Sigmoid colon (tissue), 4 donors: ENCODE data around the gene TSPAN17.

Source experiments
- CTCF ChIP-seq, 4 experiments: fragments of 450-650 bp in 3 of 4; fragments of 200-600 bp in 1 of 4; IDR thresholded peaks; one replicate each; pipeline ENCODE4 v1.5.1; 2016 to 2019; ENCODE audit warnings: antibody characterized with exemption in 4 of 4, mild to moderate bottlenecking in 3 of 4, moderate library complexity in 2 of 4
- EP300 ChIP-seq, 4 donors: sonication (generic); formaldehyde crosslinking; IDR thresholded peaks; one replicate each; pipeline ENCODE4 v1.6.1; 2017; ENCODE audit warnings: antibody characterized with exemption in 4 of 4

DNA sequence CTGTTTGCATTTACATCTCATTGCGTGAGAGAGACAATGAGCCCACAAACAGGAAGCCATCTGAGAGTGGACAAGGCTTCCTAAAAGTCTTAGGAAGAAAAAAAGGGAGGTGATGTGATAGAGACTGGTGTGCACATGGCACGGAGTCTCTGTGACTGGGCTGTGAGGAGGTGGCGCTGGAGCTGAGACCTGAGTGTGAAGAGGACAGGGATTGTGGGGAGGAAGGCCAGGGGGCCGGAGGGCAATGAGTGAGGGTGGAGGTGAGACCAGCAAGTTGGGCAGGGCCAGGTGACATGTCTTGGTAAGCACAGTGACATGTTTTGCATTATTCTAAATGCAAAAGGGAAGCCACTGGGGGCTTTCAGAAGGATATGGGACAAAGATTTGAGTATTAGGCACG lies 45.0 kb downstream of the TSPAN17 start:
- TF ChIP-seq CTCF (IDR thresholded peaks at IDR 0.05) = no peak
- no peak for TF ChIP-seq EP300 (IDR thresholded peaks at IDR 0.05)
